Stimulated activated CD8-positive, alpha-beta memory T cell treated with anti-CD3 and anti-CD28 coated beads, Interleukin-4, amount 100 ng/mL, for 1 hour (primary cell): ENCODE data around the gene LSM14A.
"Not testable (repeated sequence)": the region's sequence is repeated elsewhere in the genome, so short reads cannot be mapped to it uniquely, and the experiment has no call there.

Source experiments
- DNase-seq, 2 donors: peaks; one replicate each; pipeline ENCODE4 v3.0.0-alpha.2; 2020; ENCODE audit warnings: low read depth in 2 of 2, low spot score in 1 of 2

Gene LSM14A

GRCh38 chr19:34189917-34190425 lies 17.7 kb downstream of the LSM14A start:
- no peak for DNase-seq

GRCh38 chr19:34191355-34191962 lies 19.2 kb downstream of the LSM14A start:
- no peak for DNase-seq

GRCh38 chr19:34193439-34193838 lies 21.1 kb downstream of the LSM14A start:
- no peak for DNase-seq

GRCh38 chr19:34193876-34194275 lies 21.6 kb downstream of the LSM14A start:
- DNase-seq: no peak

- no peak for DNase-seq
Observed at GRCh38 chr19:34201133-34201532, 28.8 kb downstream of the LSM14A start.

GRCh38 chr19:34205324-34205723 lies 33.0 kb downstream of the LSM14A start:
- DNase-seq: not testable (repeated sequence)

GRCh38 chr19:34208291-34208884 lies 36.1 kb downstream of the LSM14A start:
- DNase-seq: no peak

GRCh38 chr19:34209726-34210125 lies 37.4 kb downstream of the LSM14A start:
- no peak for DNase-seq

GRCh38 chr19:34213283-34213682 lies 41.0 kb downstream of the LSM14A start:
- no peak for DNase-seq

GRCh38 chr19:34214040-34214439 lies 41.7 kb downstream of the LSM14A start:
- no peak for DNase-seq

GRCh38 chr19:34215006-34215665 lies 42.8 kb downstream of the LSM14A start:
- no peak for DNase-seq

GRCh38 chr19:34215666-34216038 lies 43.3 kb downstream of the LSM14A start:
- no peak for DNase-seq

- not testable (repeated sequence) for DNase-seq
Observed at GRCh38 chr19:34216745-34217219, 44.5 kb downstream of the LSM14A start.

- peak; percentile 11 to 32 for DNase-seq
Observed at GRCh38 chr19:34217952-34218817, 45.9 kb downstream of the LSM14A start.

- DNase-seq: no peak
Observed at GRCh38 chr19:34218818-34219164, 46.5 kb downstream of the LSM14A start.

- DNase-seq: peak; percentile 25 to 36
Observed at GRCh38 chr19:34220472-34221063, 48.3 kb downstream of the LSM14A start.

- DNase-seq: no peak
Observed at GRCh38 chr19:34222386-34222785, 50.1 kb downstream of the LSM14A start.

- DNase-seq: no peak
Observed at GRCh38 chr19:34224996-34225658, 52.8 kb downstream of the LSM14A start.

- no peak for DNase-seq
Observed at GRCh38 chr19:34225659-34226015, 53.3 kb downstream of the LSM14A start.

GRCh38 chr19:34226036-34226435 lies 53.7 kb downstream of the LSM14A start:
- no peak for DNase-seq

GRCh38 chr19:34228347-34228746 lies 56.0 kb downstream of the LSM14A start:
- no peak for DNase-seq
